ENCODE data around the gene PSMD8. TPM values are rescaled to one million over a fixed set of nuclear protein-coding genes. Genes with fewer than 3 reads are reported as not detected.

PSMD8 gene
- total RNA-seq, 2 donors from 2014 or later, result 49.4 to 68.7 TPM

DNA sequence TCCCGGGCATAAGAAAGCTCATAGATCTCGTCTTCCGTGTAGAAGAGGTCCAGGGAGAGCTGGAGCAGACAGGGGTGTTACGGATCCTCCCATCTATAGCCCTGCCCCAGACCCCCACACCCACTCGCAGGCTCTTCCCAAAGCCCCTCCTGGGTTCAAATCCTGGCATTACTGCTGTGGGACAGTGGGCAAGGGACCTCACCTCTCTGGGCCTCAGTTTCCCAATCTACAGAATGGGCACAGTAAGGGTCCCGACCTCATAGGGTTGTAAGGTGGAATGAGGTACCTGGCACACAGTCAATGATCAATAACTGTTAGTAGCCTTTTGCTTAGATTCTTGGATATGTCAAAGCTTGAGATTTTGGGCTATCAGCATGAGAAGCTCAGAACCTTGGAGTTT lies 39.0 kb downstream of the PSMD8 start:
- no peaks in the 10 kb centered on the region for H3K9me3 ChIP-seq
- no peak overlapping the region for H3K27ac ChIP-seq
- ATAC-seq (no peak), DNase-seq (no peak)
- intact Hi-C loops (cut with DNase I), result no loop called here
- TF ChIP-seq POLR2A (IDR thresholded peaks at IDR 0.05), result no peak
- TF ChIP-seq, protein P1, sequence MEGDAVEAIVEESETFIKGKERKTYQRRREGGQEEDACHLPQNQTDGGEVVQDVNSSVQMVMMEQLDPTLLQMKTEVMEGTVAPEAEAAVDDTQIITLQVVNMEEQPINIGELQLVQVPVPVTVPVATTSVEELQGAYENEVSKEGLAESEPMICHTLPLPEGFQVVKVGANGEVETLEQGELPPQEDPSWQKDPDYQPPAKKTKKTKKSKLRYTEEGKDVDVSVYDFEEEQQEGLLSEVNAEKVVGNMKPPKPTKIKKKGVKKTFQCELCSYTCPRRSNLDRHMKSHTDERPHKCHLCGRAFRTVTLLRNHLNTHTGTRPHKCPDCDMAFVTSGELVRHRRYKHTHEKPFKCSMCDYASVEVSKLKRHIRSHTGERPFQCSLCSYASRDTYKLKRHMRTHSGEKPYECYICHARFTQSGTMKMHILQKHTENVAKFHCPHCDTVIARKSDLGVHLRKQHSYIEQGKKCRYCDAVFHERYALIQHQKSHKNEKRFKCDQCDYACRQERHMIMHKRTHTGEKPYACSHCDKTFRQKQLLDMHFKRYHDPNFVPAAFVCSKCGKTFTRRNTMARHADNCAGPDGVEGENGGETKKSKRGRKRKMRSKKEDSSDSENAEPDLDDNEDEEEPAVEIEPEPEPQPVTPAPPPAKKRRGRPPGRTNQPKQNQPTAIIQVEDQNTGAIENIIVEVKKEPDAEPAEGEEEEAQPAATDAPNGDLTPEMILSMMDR (IDR thresholded peaks at IDR 0.05), result no peak
- peaks cover 0 to 8% of the 10 kb centered on the region in 2 donors for H3K27me3 ChIP-seq
- no peaks in the 10 kb centered on the region for H3K36me3 ChIP-seq (replicated peaks in 1 of 2; ENCODE audit: insufficient read depth in 1 of 2, low read depth in 2 of 2)
- 75 to 84% methylated on average over 3 to 6 of the region's 6 CpGs for WGBS, 2 donors
- no peak overlapping the region for H3K4me3 ChIP-seq
- peaks cover 10% of the 10 kb centered on the region for H3K4me1 ChIP-seq

GRCh38 chr19:38417146-38417543 lies 42.8 kb downstream of the PSMD8 start:
- intact Hi-C loops (cut with DNase I), result no loop called here
- ATAC-seq (no peak), DNase-seq (no peak)
- Histone ChIP-seq H3K4me1 (peaks cover 11% of the 10 kb centered on the region), H3K36me3 (replicated peaks in 1 of 2; ENCODE audit: insufficient read depth in 1 of 2, low read depth in 2 of 2) (no peaks in the 10 kb centered on the region), H3K4me3 (no peak overlapping the region), H3K27ac (no peak overlapping the region), H3K9me3 (no peaks in the 10 kb centered on the region), H3K27me3 (peaks cover 0 to 8% of the 10 kb centered on the region in 2 donors)
- TF ChIP-seq, protein P1 (IDR thresholded peaks at IDR 0.05), result no peak
- TF ChIP-seq POLR2A (IDR thresholded peaks at IDR 0.05), result no peak
- 65 to 88% methylated on average over 6 to 8 of the region's 8 CpGs for WGBS, 2 donors

DNA sequence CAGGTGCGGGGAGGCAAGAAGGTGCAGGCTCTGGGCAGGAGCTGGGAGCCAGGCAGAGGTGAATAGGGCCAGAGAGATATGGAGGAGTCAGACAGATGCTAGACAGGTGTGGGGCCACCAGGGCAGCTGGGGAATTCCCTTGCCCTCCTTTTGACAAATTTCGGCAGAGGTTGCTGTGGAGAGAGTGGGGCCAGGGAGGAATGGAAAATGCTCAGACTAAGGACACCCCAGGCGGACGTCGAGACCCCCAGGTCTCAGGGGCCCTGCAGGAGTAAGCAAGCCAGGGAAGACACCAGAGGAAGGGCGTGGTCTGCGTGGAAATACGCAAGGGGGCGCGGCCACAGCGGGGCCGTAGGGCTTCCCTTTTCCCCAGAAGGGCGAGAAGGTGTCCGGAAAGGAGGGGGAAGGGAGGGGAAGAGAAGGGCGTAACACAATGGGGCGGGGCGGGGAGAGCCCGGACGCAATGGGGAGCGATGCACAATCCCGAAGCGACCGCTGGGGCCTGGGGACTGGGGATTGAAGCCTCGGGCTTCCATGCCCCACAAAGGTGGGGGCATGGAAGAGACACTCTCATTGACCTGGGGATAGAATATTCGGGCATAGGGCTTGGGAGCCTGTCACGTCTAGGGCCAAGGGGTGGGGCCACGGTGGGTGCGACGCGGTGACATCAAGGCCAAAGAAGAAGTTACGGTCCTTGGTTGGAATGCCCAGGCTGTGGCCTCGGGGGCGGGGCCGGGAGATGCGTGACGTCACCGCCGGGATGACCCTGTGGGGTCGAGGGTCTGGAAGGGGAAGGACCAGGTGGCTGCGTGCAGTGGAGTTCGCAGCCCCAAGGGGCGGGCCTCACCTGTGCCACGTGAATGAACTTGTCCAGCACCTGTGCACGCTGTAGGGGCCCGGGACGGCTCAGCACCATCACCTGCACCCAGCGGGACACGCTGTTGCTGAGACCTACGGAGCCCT lies 43.5 kb downstream of the PSMD8 start:
- intact Hi-C loops (cut with DNase I), result no loop called here
- 8 to 12% methylated on average over 22 to 48 of the region's 49 CpGs for WGBS, 2 donors
- peak; percentile 23 to 68 (median 41) for DNase-seq
- Histone ChIP-seq H3K4me1 (peaks cover 11% of the 10 kb centered on the region), H3K9me3 (no peaks in the 10 kb centered on the region), H3K27me3 (peaks cover 0 to 8% of the 10 kb centered on the region in 2 donors), H3K36me3 (replicated peaks in 1 of 2; ENCODE audit: insufficient read depth in 1 of 2, low read depth in 2 of 2) (no peaks in the 10 kb centered on the region), H3K27ac (no peak overlapping the region), H3K4me3 (no peak overlapping the region)
- peak; percentile 61 for ATAC-seq
- no peak for TF ChIP-seq POLR2A (IDR thresholded peaks at IDR 0.05)
- TF ChIP-seq, protein P1 (IDR thresholded peaks at IDR 0.05), result no peak

- intact Hi-C loops (cut with DNase I), result no loop called here
Observed at GRCh38 chr19:38420935-38421334, 46.6 kb downstream of the PSMD8 start.

More at GRCh38 chr19:38420935-38421334, 46.6 kb downstream of the PSMD8 start:
- peaks cover 11% of the 10 kb centered on the region for H3K4me1 ChIP-seq
- no peaks in the 10 kb centered on the region for H3K9me3 ChIP-seq
- peaks cover 0 to 11% of the 10 kb centered on the region in 2 donors for H3K27me3 ChIP-seq
- ATAC-seq (no peak), DNase-seq (no peak)
- H3K4me3 ChIP-seq, result no peak overlapping the region
- H3K27ac ChIP-seq, result no peak overlapping the region
- H3K36me3 ChIP-seq (replicated peaks in 1 of 2; ENCODE audit: insufficient read depth in 1 of 2, low read depth in 2 of 2), result no peaks in the 10 kb centered on the region
- no peak for TF ChIP-seq POLR2A (IDR thresholded peaks at IDR 0.05)
- TF ChIP-seq, protein P1 (IDR thresholded peaks at IDR 0.05), result no peak
- 50 to 73% methylated on average over 1 to 9 of the region's 9 CpGs for WGBS, 2 donors

Data from body of pancreas (tissue), 4 donors.